Stimulated activated CD8-positive, alpha-beta memory T cell treated with anti-CD3 and anti-CD28 coated beads, Interleukin-7, amount 100 ng/mL, for 48 hours (primary cell): ENCODE measurements around the gene HPCAL4.
A peak's percentile ranks its signal among the peaks of the same experiment; 100 is the strongest.

Source experiments
- DNase-seq, 2 donors: peaks; one replicate each; pipeline ENCODE4 v3.0.0-alpha.2; 2020; ENCODE audit warnings: low read depth in 1 of 2; ENCODE audit errors: extremely low read depth in 1 of 2

The HPCAL4 gene

DNA sequence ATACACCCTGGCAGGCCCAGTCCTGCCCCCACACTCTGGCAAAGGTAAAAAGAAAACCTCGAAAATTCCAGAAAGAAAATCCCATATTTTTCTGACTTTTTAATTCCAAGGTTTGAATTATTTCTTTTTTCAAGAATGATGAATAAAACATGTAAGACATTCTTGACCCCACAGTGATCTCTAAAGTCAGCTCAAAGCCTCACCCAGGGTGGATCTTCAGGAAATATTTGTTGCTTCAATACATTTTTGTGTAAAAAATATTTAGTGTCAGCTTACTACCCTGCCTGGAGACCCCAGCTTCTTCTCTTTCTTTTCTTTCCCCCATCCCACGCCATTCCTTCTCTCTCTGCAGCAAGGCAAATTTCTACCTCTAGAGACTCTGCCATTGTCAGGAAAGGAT is 12.3 kb downstream of the HPCAL4 start:
- DNase-seq: no peak

DNA sequence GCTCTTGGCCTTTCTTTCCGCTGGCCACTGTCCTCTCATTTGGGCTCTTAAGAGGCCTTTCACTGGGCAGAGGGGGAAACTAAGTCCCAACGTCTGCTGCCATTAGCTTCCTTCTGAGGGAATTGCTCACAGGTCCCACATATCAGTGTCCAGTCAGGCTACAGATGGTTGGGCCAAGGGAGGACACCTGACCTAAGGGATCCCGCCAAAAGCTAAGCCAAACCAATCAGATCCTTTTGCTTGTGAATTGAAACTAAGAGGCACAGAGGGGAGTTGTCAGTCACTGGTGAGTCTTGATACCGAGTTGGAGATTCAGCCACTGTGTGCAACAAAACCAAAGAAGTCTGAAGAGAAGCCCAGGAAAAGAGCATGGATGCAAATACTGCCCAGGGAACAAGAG is 13.6 kb downstream of the HPCAL4 start:
- no peak for DNase-seq

GRCh38 chr1:39676948-39677548 is 14.2 kb downstream of the HPCAL4 start:
- DNase-seq: no peak

DNA sequence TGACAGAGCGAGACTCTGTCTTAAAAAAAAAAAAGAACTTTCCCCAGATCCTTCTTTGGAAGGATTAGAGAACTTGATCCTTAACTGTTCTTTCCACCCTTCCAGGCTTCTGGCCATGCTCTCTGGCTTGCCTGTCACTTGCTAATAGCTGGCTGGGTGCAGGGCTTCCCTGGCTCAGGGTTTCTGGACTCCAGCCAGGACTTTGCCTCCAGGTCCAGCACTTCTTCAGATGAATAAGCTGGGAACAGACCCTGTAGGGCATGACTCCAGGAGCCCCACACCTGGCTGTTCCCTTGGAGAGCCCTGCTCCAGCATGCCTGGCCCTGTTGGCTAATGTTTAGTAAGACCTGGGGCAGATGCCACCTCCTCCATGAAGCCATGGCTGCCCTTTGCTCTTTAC is 16.0 kb downstream of the HPCAL4 start:
- DNase-seq: no peak

GRCh38 chr1:39673215-39673614 is 18.0 kb downstream of the HPCAL4 start:
- DNase-seq: no peak

DNA sequence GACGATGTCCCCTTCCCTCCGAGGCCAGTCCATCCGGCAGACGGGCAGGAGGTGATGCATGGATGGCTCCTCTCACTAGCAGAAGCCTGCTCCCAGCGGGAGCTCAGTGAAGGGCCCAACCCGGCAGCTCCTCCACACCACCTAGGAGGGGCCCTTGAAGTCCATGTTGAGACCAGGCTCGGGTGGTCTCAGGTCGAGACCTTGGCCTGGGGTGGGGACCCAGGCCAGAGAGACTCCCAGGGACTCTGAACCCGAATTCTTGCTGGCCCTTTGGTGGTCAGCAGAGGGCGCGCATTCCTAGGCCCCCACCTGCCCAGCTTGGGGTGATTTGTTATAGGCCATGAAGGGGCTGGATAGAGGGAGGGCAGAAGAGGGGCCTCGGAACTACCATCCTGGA is 18.7 kb downstream of the HPCAL4 start:
- DNase-seq: no peak

GRCh38 chr1:39671793-39672550 is 19.3 kb downstream of the HPCAL4 start, which contains the start of gene NT5C1A:
Gene NT5C1A (minus strand): TSS chr1:39672107. CDS start chr1:39672038, 69 bp downstream.
- DNase-seq: no peak

DNA sequence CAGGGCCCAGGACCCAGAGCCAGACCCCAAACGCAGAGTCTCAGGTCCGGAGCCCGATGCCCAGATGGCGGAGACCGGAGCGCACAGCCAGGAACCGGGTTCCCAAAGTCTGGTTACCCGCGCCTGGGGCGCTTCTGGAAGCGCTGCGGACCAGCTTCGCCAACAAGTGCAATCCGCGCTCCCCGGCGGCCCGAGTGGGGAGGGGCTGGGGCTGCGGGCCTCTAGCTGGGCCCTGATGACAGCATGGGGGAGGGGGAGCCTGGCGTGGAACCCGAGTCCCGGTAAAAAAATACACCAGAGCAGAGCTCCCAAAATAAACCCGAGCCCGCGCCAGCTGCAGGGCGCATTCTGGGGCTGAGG is 19.8 kb downstream of the HPCAL4 start:
- no peak for DNase-seq

DNA sequence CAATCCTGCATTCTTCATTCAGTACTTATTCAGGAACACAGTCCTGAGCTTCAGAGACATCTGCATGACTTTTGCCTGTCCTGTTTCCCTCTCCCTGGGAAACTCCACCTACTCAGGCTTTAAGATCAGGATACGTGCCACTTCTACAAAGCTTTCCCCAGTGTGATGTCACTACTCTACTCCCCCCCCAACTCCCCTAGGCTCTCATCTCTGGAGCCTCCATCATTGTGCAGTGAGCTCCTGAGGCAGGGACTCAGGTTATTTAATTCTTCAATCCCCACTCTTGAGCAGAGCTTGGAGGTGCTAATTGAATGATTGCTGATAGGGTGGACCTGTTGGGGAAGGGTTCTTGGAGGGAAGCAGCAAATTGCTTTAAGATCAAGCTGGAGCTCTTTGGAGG is 20.5 kb downstream of the HPCAL4 start:
- no peak for DNase-seq

DNA sequence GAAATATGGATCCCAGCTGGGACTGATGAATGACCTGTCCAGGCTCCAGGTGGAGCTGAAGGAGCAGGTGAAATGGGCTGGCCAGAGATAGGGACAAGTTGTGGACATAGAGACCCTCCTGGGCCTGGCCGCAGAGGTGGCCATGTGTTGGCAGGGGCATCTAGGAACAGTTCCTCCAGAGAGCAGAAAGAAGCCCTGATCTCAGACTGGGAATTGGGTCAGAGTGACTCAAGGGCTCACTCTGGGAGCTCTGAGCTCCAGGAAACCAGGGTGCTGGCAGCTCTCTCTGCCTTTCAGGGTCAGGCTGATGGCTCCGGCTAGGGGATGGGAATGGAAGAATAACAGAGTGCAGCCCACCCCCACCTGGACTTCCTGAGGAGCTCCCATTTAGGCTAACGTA is 22.3 kb downstream of the HPCAL4 start:
- no peak for DNase-seq

DNA sequence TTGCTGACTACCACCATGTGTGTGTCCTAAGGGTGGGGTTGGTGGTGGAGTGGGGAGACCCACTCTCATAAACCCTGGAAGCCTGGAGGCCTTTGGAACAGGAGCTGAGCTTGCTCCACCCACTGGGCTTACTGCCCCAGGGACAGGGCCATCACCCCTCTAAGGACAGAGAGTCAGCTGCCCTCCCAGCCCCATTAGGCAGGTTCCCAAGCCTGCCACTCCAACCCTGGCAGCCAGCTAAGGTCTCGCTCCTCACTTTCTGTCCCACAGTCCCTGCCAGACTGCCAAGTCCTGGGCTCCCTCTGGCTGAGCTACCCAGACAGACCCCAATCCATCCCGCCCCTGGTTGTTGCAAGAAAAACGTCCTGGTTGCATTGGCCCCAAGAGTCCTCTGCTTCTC is 23.1 kb downstream of the HPCAL4 start:
- no peak for DNase-seq

DNA sequence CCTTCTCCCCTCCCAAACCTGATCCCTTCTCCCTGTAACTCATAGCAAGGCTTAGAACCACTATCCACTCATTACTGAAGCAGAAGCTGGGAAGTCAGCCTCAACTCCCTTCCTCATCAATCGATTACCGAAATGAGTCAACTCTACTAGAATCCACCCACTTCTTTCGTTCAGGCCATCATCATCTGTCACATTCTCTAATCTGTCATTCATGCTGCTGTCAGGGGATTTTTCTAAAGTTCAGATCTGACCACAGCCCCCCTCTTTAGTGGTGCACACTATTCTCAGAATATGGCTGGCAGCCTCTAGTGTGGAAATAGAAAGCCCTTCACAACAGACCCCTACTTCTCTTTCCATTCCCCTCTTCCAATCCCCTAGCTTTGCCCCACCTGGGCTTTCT is 24.5 kb downstream of the HPCAL4 start:
- DNase-seq: peak in 1 of 2 donors; percentile 69

DNA sequence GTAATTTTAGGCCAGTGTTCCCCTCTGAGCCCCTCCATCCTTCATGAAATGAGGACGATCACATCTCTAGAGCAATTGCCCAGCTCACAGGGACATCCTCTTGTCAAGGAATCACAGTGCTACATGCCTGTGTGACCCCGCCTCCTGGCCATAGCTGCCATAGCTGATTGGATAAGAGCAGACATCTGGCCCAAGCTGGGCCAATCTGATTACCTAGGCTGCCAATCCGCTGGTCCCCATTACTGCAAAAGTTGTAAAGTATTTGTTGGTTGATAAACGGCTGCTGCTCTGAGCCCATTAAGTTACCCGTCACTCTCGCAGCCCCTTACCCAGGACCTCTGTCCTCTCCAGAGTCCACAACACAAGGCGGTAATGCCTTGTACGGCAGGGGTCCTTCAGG is 27.7 kb downstream of the HPCAL4 start:
- DNase-seq: no peak

DNA sequence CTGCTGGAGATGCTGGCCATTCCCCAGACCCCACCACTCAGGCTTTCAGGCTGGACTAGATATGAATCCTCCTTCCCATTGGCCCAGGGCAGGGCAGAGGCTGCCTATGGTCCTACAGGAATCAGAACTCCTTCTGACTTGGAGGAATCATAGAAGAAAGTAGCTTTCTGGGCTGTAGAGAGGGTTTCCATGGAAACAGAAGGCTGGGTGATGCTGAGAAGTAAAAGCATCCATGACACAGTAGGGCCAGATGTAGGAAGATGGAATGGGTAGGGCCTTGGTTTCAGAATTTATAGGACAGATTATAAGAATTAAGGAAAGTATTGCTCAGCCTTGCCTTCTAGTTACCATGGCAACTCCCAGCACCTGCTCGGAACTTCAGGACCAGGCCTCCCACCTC is 28.4 kb downstream of the HPCAL4 start:
- no peak for DNase-seq

- DNase-seq: no peak
Measured at GRCh38 chr1:39659538-39659937, 31.7 kb downstream of the HPCAL4 start.

DNA sequence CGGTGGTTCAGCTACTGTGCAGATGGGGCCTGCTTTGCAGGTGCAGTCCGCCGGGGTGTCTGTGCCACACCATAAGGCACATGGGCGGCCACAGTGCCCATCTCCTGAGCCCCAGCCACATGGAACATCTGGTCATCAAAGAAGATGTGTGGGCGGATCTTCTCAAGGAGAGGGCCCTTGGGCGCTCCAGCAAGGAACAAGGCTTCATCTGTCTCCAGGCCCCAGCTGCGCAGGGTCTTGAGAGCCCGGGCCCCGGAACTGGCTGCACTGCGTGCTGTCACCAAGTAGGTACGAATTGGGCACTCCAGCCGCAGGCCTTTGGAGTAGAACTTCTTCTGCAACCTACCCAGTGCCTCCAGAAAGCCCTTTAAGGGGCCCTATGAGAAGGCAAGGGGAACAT is 32.1 kb downstream of the HPCAL4 start:
- no peak for DNase-seq

- DNase-seq: peak in 1 of 2 donors; percentile 53
Measured at GRCh38 chr1:39657923-39658485, 33.2 kb downstream of the HPCAL4 start.

GRCh38 chr1:39657402-39657801 is 33.8 kb downstream of the HPCAL4 start:
- DNase-seq: no peak

DNA sequence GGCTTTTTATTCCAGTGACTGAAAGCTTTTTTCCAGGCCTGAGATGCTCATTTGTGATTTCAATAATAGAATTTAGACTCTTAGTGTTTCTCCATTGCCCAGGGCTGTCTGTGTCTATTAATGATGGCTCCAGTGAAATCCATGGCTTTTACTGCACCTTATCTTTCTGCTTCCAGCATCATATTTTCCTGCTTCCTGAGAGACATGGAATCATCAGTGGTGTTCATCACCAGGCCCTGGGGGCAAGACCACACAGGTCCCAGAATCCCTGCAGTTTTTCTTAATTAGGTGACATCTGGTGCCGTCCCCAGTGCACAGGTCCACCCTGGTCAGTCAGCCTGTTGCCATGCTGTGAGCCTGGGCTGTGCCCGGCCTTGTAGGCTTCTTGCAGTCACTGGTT is 34.8 kb downstream of the HPCAL4 start:
- no peak for DNase-seq

GRCh38 chr1:39655578-39656268 is 35.5 kb downstream of the HPCAL4 start:
- no peak for DNase-seq

GRCh38 chr1:39654291-39654690 is 36.9 kb downstream of the HPCAL4 start:
- no peak for DNase-seq

- peak; percentile 43 to 66 for DNase-seq
Measured at GRCh38 chr1:39653546-39654031, 37.6 kb downstream of the HPCAL4 start.
